A673 (cell line): Measurements from ENCODE around the gene PNMA1. TPM values are rescaled to one million over a fixed set of nuclear protein-coding genes. Genes with fewer than 3 reads are reported as not detected.
A peak's percentile ranks its signal among the peaks of the same experiment; 100 is the strongest.

Experiments used
- BruUV-seq: library from RNA; stranded (reverse); fragments of 400-500 nt; replicated peaks from 2 replicates; lab custom pipeline; 2021; lab: Mats Ljungman, UMichigan
- CTCF ChIA-PET: fragments of 300-600 bp; sonication (Branson Sonifier 250); formaldehyde crosslinking; loops from one replicate; lab custom pipeline; 2022; ENCODE audit warnings: antibody characterized with exemption; lab: Charles Lee
- POLR2A ChIA-PET: fragments of 300-600 bp; sonication (Branson Sonifier 250); formaldehyde crosslinking; loops from one replicate; lab custom pipeline; 2022; ENCODE audit warnings: antibody characterized with exemption; ENCODE audit not compliant: low non-redundant PET; lab: Charles Lee
- DNase-seq: peaks from one replicate; pipeline ENCODE4 v3.0.0-alpha.2; 2015; ENCODE audit warnings: low spot score
- H3K27ac ChIP-seq: fragments of 200-600 bp; sonication (generic); 2 replicates; pipeline ENCODE4 v1.5.1; 2016; ENCODE audit warnings: mixed run types, low read depth, mild to moderate bottlenecking, mixed read lengths, antibody characterized with exemption, low read length; ENCODE audit not compliant: poor library complexity, severe bottlenecking
- H3K27me3 ChIP-seq: fragments of 200-600 bp; sonication (generic); replicated peaks from 2 replicates; pipeline ENCODE4 v1.6.1; 2017; ENCODE audit warnings: mixed run types, low read depth, mild to moderate bottlenecking, mixed read lengths, antibody characterized with exemption, low read length; ENCODE audit not compliant: insufficient read depth, poor library complexity
- H3K36me3 ChIP-seq: fragments of 200-600 bp; sonication (generic); 2 replicates; pipeline ENCODE4 v1.6.1; 2016; ENCODE audit warnings: mixed run types, mild to moderate bottlenecking, mixed read lengths, antibody characterized with exemption, low read length; ENCODE audit not compliant: insufficient read depth, poor library complexity, severe bottlenecking
- H3K4me1 ChIP-seq: fragments of 200-600 bp; sonication (generic); 2 replicates; pipeline ENCODE4 v1.6.1; 2017; ENCODE audit warnings: mixed run types, mild to moderate bottlenecking, mixed read lengths, antibody characterized with exemption, low read length; ENCODE audit not compliant: insufficient read depth, poor library complexity, severe bottlenecking
- H3K4me3 ChIP-seq: fragments of 200-600 bp; sonication (generic); 2 replicates; pipeline ENCODE4 v1.5.1; 2016; ENCODE audit warnings: low read depth, mixed run types, mild to moderate bottlenecking, mixed read lengths, low read length; ENCODE audit not compliant: poor library complexity, severe bottlenecking
- H3K9me3 ChIP-seq: fragments of 200-600 bp; sonication (generic); 2 replicates; pipeline ENCODE4 v1.6.1; 2016; ENCODE audit warnings: mixed run types, low read depth, mild to moderate bottlenecking, mixed read lengths, antibody characterized with exemption, low read length; ENCODE audit not compliant: poor library complexity, severe bottlenecking
- CTCF ChIP-seq: fragments of 300-800, 200-600 bp; sonication (generic); conservative IDR thresholded peaks from 2 replicates; pipeline ENCODE4 v1.5.1; 2017; ENCODE audit warnings: low read depth, mild to moderate bottlenecking, antibody characterized with exemption, low read length, moderate library complexity, mixed read lengths
- EZH2 ChIP-seq: fragments of 200-600 bp; sonication (generic); IDR thresholded peaks from 2 replicates; pipeline ENCODE4 v1.6.1; 2017; ENCODE audit warnings: borderline replicate concordance, low read depth, mild to moderate bottlenecking, mixed read lengths, antibody characterized with exemption, low read length; ENCODE audit not compliant: poor library complexity, severe bottlenecking
- intact Hi-C: fragments of 100-400 bp; cut with micrococcal nuclease; formaldehyde crosslinking; loops from one replicate; pipeline ENCODE4 v1.10.0; 2022; ENCODE audit not compliant: unreplicated experiment
- total RNA-seq: library from RNA; stranded (reverse); gene quantifications from 2 replicates; pipeline ENCODE4 v1.2.3, GENCODE V29; 2021

Gene PNMA1
- total RNA-seq, 1 experiment from 2014 or later, result 51.4 TPM

GRCh38 chr14:73741386-73741875 is 27.2 kb upstream of the PNMA1 start:
- Histone ChIP-seq H3K27ac (peak overlapping the region; percentile 82), H3K9me3 (no peaks in the 10 kb centered on the region), H3K4me1 (peaks cover 55% of the 10 kb centered on the region), H3K4me3 (peak overlapping the region; percentile 30), H3K36me3 (peaks cover 24% of the 10 kb centered on the region), H3K27me3 (no peaks in the 10 kb centered on the region)
- intact Hi-C loops, result no loop called here
- ChIA-PET CTCF (interaction anchor here (0.6 to 0.9 kb wide), 2 partner anchors 12 to 486 kb away, joined by 3 to 6 read pairs; no protein-coding TSS in a partner anchor), POLR2A (no interaction called here)
- peak; percentile 88 for DNase-seq
- no TSS peak for BruUV-seq
- no peak for TF ChIP-seq CTCF
- no peak for TF ChIP-seq EZH2

GRCh38 chr14:73740618-73741326 is 26.6 kb upstream of the PNMA1 start:
- POLR2A ChIA-PET, result no interaction called here
- intact Hi-C loops, result no loop called here
- TF ChIP-seq CTCF, result no peak
- CTCF ChIA-PET, result interaction anchor here (0.9 kb wide), 1 partner anchor 12 kb away, joined by 3 read pairs; no protein-coding TSS in a partner anchor
- Histone ChIP-seq H3K27me3 (no peaks in the 10 kb centered on the region), H3K36me3 (peaks cover 28% of the 10 kb centered on the region), H3K4me1 (peaks cover 49% of the 10 kb centered on the region), H3K4me3 (no peak overlapping the region), H3K9me3 (no peaks in the 10 kb centered on the region), H3K27ac (peak overlapping the region; percentile 82)
- no peak for DNase-seq
- BruUV-seq, result no TSS peak

GRCh38 chr14:73739899-73740617 is 25.9 kb upstream of the PNMA1 start:
- no TSS peak for BruUV-seq
- ChIA-PET POLR2A (no interaction called here), CTCF (no interaction called here)
- DNase-seq, result no peak
- no peaks in the 10 kb centered on the region for H3K27me3 ChIP-seq
- H3K9me3 ChIP-seq, result no peaks in the 10 kb centered on the region
- peaks cover 34% of the 10 kb centered on the region for H3K36me3 ChIP-seq
- intact Hi-C loops, result no loop called here
- H3K4me3 ChIP-seq, result no peak overlapping the region
- H3K27ac ChIP-seq, result no peak overlapping the region
- H3K4me1 ChIP-seq, result peaks cover 42% of the 10 kb centered on the region
- no peak for TF ChIP-seq EZH2
- no peak for TF ChIP-seq CTCF
